Gastroesophageal sphincter (tissue), 4 donors: Measurements from ENCODE around the gene CSN2. TPM values are rescaled to one million over a fixed set of nuclear protein-coding genes. Genes with fewer than 3 reads are reported as not detected.

Experiments used
- ATAC-seq: fragments of 150-250 bp; one replicate; pipeline ENCODE4 v1.9.1; 2016; ENCODE audit warnings: mild to moderate bottlenecking, moderate library complexity
- H3K27ac ChIP-seq, 4 donors: fragments of 200-600 bp; sonication (generic) in 3 of 4; 1 replicate in 3 of 4; 2 replicates in 1 of 4; pipeline ENCODE4 v1.5.1; 2016 to 2019
- H3K27me3 ChIP-seq: fragments of 200-600 bp; sonication (generic); one replicate; pipeline ENCODE4 v1.5.1; 2019
- H3K36me3 ChIP-seq, 2 donors: fragments of 200-600 bp; sonication (generic); one replicate each; pipeline ENCODE4 v1.5.1; 2019; ENCODE audit warnings: control low read depth in 1 of 2
- H3K4me1 ChIP-seq, 3 donors: fragments of 200-600 bp; sonication (generic); 1 replicate in 2 of 3; 2 replicates in 1 of 3; pipeline ENCODE4 v1.5.1; 2016 to 2019; ENCODE audit warnings: control low read depth in 2 of 3
- H3K4me3 ChIP-seq, 2 donors: fragments of 200-600 bp; sonication (generic); one replicate each; pipeline ENCODE4 v1.5.1; 2019; ENCODE audit warnings: mild to moderate bottlenecking in 1 of 2, moderate library complexity in 1 of 2
- H3K9me3 ChIP-seq, 3 donors: fragments of 200-600 bp; sonication (generic); one replicate each; pipeline ENCODE4 v1.5.1; 2017 to 2019; ENCODE audit warnings: control low read depth in 2 of 3
- CTCF ChIP-seq, 4 experiments: fragments of 200-600 bp in 2 of 4; fragments of 450-650 bp in 2 of 4; sonication (generic) in 1 of 4; IDR thresholded peaks; one replicate each; pipeline ENCODE4 v1.5.1; 2017 to 2019; ENCODE audit warnings: antibody characterized with exemption in 4 of 4, mild to moderate bottlenecking in 2 of 4, moderate library complexity in 2 of 4
- EP300 ChIP-seq: sonication (generic); formaldehyde crosslinking; IDR thresholded peaks from one replicate; pipeline ENCODE4 v1.6.1; 2017; ENCODE audit warnings: antibody characterized with exemption, mild to moderate bottlenecking
- POLR2A ChIP-seq, 2 donors: fragments of 450-650 bp; IDR thresholded peaks; one replicate each; pipeline ENCODE4 v1.6.1; 2017; ENCODE audit warnings: antibody characterized with exemption in 2 of 2, mild to moderate bottlenecking in 2 of 2, moderate library complexity in 1 of 2
- POLR2AphosphoS5 ChIP-seq: sonication (generic); formaldehyde crosslinking; IDR thresholded peaks from one replicate; pipeline ENCODE4 v1.6.1; 2017; ENCODE audit warnings: antibody characterized with exemption
- WGBS, 2 donors: methylation state at CpG; one replicate each; pipeline ENCODE4 v1.1.5; 2018; ENCODE audit warnings: low coverage in 1 of 2; 5-methylcytosine and 5-hydroxymethylcytosine counted together
- total RNA-seq, 4 donors: library from RNA; depleted of rRNA; stranded (reverse); fragments of >200 nt; gene quantifications; one replicate each; pipeline ENCODE4 v1.1.0, GENCODE V29; 2016

CSN2 gene
- total RNA-seq, 4 donors from 2014 or later: not detected

- no peaks in the 10 kb centered on the region for H3K27me3 ChIP-seq
- no peak overlapping the region for H3K27ac ChIP-seq
- no peak for TF ChIP-seq EP300
- no peak for TF ChIP-seq CTCF (IDR thresholded peaks at IDR 0.05)
- TF ChIP-seq POLR2AphosphoS5: no peak
- TF ChIP-seq POLR2A (IDR thresholded peaks at IDR 0.05): no peak
- no peaks in the 10 kb centered on the region for H3K4me1 ChIP-seq
- ATAC-seq: no peak
- no peaks in the 10 kb centered on the region for H3K9me3 ChIP-seq
- no peak overlapping the region for H3K4me3 ChIP-seq
- H3K36me3 ChIP-seq: no peaks in the 10 kb centered on the region
Measured at GRCh38 chr4:69977582-69977981, 12.1 kb upstream of the CSN2 start.

- 57 to 59% methylated on average over 1 of the region's 1 CpG for WGBS, 2 donors
- TF ChIP-seq EP300 (no peak), POLR2A (IDR thresholded peaks at IDR 0.05) (no peak), POLR2AphosphoS5 (no peak), CTCF (IDR thresholded peaks at IDR 0.05) (no peak)
Measured at GRCh38 chr4:69974631-69975030, 9.1 kb upstream of the CSN2 start.

GRCh38 chr4:69970071-69970470, 4.5 kb upstream of the CSN2 start:
- H3K9me3 ChIP-seq: no peaks in the 10 kb centered on the region
- TF ChIP-seq POLR2AphosphoS5 (no peak), CTCF (IDR thresholded peaks at IDR 0.05) (no peak), EP300 (no peak), POLR2A (IDR thresholded peaks at IDR 0.05) (no peak)
- 67 to 83% methylated on average over 1 of the region's 1 CpG for WGBS, 2 donors

More at GRCh38 chr4:69974631-69975030, 9.1 kb upstream of the CSN2 start:
- H3K36me3 ChIP-seq: no peaks in the 10 kb centered on the region
- no peak for ATAC-seq
- no peak overlapping the region for H3K27ac ChIP-seq
- H3K4me3 ChIP-seq: no peak overlapping the region
- H3K4me1 ChIP-seq: no peaks in the 10 kb centered on the region
- H3K9me3 ChIP-seq: no peaks in the 10 kb centered on the region
- no peaks in the 10 kb centered on the region for H3K27me3 ChIP-seq

GRCh38 chr4:69957209-69957608, 8.3 kb downstream of the CSN2 start:
- no peaks in the 10 kb centered on the region for H3K4me1 ChIP-seq
- H3K27ac ChIP-seq: no peak overlapping the region
- H3K27me3 ChIP-seq: no peaks in the 10 kb centered on the region
- H3K9me3 ChIP-seq: peaks cover 0 to 2% (median 0%) of the 10 kb centered on the region in 3 donors
- WGBS, 2 donors: 100% methylated on average over 1 of the region's 1 CpG
- H3K4me3 ChIP-seq: no peak overlapping the region
- ATAC-seq: no peak
- TF ChIP-seq CTCF (IDR thresholded peaks at IDR 0.05): no peak
- TF ChIP-seq POLR2A (IDR thresholded peaks at IDR 0.05): no peak
- no peak for TF ChIP-seq POLR2AphosphoS5
- TF ChIP-seq EP300: no peak
- H3K36me3 ChIP-seq: no peaks in the 10 kb centered on the region

More at GRCh38 chr4:69970071-69970470, 4.5 kb upstream of the CSN2 start:
- Histone ChIP-seq H3K27ac (no peak overlapping the region), H3K27me3 (no peaks in the 10 kb centered on the region), H3K4me3 (no peak overlapping the region), H3K4me1 (no peaks in the 10 kb centered on the region), H3K36me3 (no peaks in the 10 kb centered on the region)
- ATAC-seq: no peak

GRCh38 chr4:69951602-69952001, 13.9 kb downstream of the CSN2 start:
- H3K27ac ChIP-seq: no peak overlapping the region
- H3K9me3 ChIP-seq: no peaks in the 10 kb centered on the region
- 55 to 77% methylated on average over 3 of the region's 3 CpGs for WGBS, 2 donors
- ATAC-seq: no peak
- no peaks in the 10 kb centered on the region for H3K36me3 ChIP-seq
- H3K4me1 ChIP-seq: no peaks in the 10 kb centered on the region
- H3K4me3 ChIP-seq: no peak overlapping the region
- no peaks in the 10 kb centered on the region for H3K27me3 ChIP-seq
- TF ChIP-seq POLR2A (IDR thresholded peaks at IDR 0.05) (no peak), CTCF (IDR thresholded peaks at IDR 0.05) (no peak), POLR2AphosphoS5 (no peak), EP300 (no peak)
